Keratinocyte (primary cell): Measurements from ENCODE around the gene KLHL15.

Source experiments
- CTCF ChIP-seq, 3 experiments: IDR thresholded peaks in 1 of 3; conservative IDR thresholded peaks in 1 of 3; optimal IDR thresholded peaks in 1 of 3; 2 replicates in 2 of 3; 3 replicates in 1 of 3; pipeline versions ENCODE3 to v1.5.1; 2011; ENCODE audit warnings: low read length in 3 of 3, mild to moderate bottlenecking in 3 of 3, moderate library complexity in 2 of 3, control low read depth in 1 of 3, inconsistent platforms in 1 of 3; ENCODE audit not compliant: insufficient read depth in 2 of 3; ENCODE audit errors: extremely low read depth in 1 of 3
- EZH2 ChIP-seq: IDR thresholded peaks from one replicate; pipeline ENCODE4 v1.6.1; 2012; ENCODE audit warnings: inconsistent platforms, mild to moderate bottlenecking, low read length, moderate library complexity

- TF ChIP-seq CTCF (optimal IDR thresholded peaks at IDR 0.05 in 1 of 3, IDR thresholded peaks at IDR 0.05 in 1 of 3, conservative IDR thresholded peaks at IDR 0.05 in 1 of 3; ENCODE audit: extremely low read depth in 1 of 3, insufficient read depth in 2 of 3, low read length in 3 of 3) (no peak), EZH2 (no peak)
These were observed 7.5 kb downstream of the KLHL15 start for GRCh38 chrX:24019448-24019847.
